ENCODE measurements around the gene MYB.

DNA sequence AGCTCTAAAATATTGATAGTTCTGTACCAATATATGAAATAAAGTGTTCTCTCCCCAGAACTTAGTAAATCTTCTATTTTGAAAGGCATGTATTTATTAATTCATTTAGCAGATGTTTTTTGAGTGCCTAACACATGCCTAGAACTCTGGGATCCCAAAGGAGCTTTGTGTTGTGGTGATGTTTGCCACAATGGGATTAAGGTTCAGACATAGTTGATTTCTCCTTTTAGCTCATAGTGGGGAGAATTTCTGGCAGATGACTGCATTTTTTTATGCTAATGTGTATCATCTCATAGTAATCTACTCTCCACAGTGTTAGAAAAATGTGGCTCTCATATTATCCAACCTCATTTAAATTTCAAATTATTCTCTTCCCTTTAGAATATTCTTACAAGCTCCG lies 21.7 kb downstream of the MYB start:
- TF ChIP-seq CTCF (IDR thresholded peaks at IDR 0.05 in 2 of 3, conservative IDR thresholded peaks at IDR 0.05 in 1 of 3; ENCODE audit: borderline replicate concordance in 1 of 3, insufficient read depth in 1 of 3, low read depth in 2 of 3, low read length in 2 of 3) = no peak
- TF ChIP-seq MAX (IDR thresholded peaks at IDR 0.05) = no peak
- no peak for TF ChIP-seq POLR2AphosphoS5 (IDR thresholded peaks at IDR 0.05; ENCODE audit: low read depth, low read length)
- TF ChIP-seq EGR1 (IDR thresholded peaks at IDR 0.05; ENCODE audit: low read depth) = no peak
- TF ChIP-seq, protein P1, sequence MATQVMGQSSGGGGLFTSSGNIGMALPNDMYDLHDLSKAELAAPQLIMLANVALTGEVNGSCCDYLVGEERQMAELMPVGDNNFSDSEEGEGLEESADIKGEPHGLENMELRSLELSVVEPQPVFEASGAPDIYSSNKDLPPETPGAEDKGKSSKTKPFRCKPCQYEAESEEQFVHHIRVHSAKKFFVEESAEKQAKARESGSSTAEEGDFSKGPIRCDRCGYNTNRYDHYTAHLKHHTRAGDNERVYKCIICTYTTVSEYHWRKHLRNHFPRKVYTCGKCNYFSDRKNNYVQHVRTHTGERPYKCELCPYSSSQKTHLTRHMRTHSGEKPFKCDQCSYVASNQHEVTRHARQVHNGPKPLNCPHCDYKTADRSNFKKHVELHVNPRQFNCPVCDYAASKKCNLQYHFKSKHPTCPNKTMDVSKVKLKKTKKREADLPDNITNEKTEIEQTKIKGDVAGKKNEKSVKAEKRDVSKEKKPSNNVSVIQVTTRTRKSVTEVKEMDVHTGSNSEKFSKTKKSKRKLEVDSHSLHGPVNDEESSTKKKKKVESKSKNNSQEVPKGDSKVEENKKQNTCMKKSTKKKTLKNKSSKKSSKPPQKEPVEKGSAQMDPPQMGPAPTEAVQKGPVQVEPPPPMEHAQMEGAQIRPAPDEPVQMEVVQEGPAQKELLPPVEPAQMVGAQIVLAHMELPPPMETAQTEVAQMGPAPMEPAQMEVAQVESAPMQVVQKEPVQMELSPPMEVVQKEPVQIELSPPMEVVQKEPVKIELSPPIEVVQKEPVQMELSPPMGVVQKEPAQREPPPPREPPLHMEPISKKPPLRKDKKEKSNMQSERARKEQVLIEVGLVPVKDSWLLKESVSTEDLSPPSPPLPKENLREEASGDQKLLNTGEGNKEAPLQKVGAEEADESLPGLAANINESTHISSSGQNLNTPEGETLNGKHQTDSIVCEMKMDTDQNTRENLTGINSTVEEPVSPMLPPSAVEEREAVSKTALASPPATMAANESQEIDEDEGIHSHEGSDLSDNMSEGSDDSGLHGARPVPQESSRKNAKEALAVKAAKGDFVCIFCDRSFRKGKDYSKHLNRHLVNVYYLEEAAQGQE (IDR thresholded peaks at IDR 0.05; ENCODE audit: low read depth) = no peak
- no peak for TF ChIP-seq YY1 (IDR thresholded peaks at IDR 0.05; ENCODE audit: extremely low read depth, insufficient replicate concordance, low read depth, low read length)
- no peak for TF ChIP-seq CEBPB (IDR thresholded peaks at IDR 0.05; ENCODE audit: low read depth)
- TF ChIP-seq POLR2A (IDR thresholded peaks at IDR 0.05; ENCODE audit: borderline replicate concordance, extremely low read depth, insufficient read depth, insufficient read length) = no peak
- no peak for TF ChIP-seq RAD21 (IDR thresholded peaks at IDR 0.05; ENCODE audit: low read depth)
- TF ChIP-seq, protein P2, sequence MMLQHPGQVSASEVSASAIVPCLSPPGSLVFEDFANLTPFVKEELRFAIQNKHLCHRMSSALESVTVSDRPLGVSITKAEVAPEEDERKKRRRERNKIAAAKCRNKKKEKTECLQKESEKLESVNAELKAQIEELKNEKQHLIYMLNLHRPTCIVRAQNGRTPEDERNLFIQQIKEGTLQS (IDR thresholded peaks at IDR 0.05) = no peak
- TF ChIP-seq, protein P3, sequence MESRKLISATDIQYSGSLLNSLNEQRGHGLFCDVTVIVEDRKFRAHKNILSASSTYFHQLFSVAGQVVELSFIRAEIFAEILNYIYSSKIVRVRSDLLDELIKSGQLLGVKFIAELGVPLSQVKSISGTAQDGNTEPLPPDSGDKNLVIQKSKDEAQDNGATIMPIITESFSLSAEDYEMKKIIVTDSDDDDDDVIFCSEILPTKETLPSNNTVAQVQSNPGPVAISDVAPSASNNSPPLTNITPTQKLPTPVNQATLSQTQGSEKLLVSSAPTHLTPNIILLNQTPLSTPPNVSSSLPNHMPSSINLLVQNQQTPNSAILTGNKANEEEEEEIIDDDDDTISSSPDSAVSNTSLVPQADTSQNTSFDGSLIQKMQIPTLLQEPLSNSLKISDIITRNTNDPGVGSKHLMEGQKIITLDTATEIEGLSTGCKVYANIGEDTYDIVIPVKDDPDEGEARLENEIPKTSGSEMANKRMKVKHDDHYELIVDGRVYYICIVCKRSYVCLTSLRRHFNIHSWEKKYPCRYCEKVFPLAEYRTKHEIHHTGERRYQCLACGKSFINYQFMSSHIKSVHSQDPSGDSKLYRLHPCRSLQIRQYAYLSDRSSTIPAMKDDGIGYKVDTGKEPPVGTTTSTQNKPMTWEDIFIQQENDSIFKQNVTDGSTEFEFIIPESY (IDR thresholded peaks at IDR 0.05; ENCODE audit: extremely low read depth, insufficient replicate concordance, low read length) = no peak
- no peak for TF ChIP-seq EZH2 (IDR thresholded peaks at IDR 0.05)
- TF ChIP-seq SRF (IDR thresholded peaks at IDR 0.05; ENCODE audit: low read depth) = no peak
